Spleen (tissue), 7 donors: ENCODE measurements around the gene PDE4B.

Experiments
- CTCF ChIP-seq, 11 experiments: fragments of 200-600 bp in 7 of 11; fragments of 450-650 bp in 4 of 11; sonication (generic) in 4 of 11; IDR thresholded peaks in 8 of 11; conservative IDR thresholded peaks in 3 of 11; 1 replicate in 7 of 11; 2 replicates in 4 of 11; pipeline versions ENCODE4 v1.4.0 to v1.8.0; 2016 to 2021; ENCODE audit warnings: antibody characterized with exemption in 11 of 11, inconsistent platforms in 4 of 11, mild to moderate bottlenecking in 1 of 11
- POLR2A ChIP-seq, 3 donors: fragments of 450-650 bp; IDR thresholded peaks; one replicate each; pipeline ENCODE4 v1.5.1; 2017; ENCODE audit warnings: antibody characterized with exemption in 3 of 3, mild to moderate bottlenecking in 1 of 3
- POLR2AphosphoS5 ChIP-seq, 3 donors: sonication (generic); formaldehyde crosslinking; IDR thresholded peaks; one replicate each; pipeline ENCODE4 v1.5.1; 2017; ENCODE audit warnings: antibody characterized with exemption in 3 of 3
- donor health status: DM: no; HTN: no; CAD: no; lungs with moderate emphysema.
- donor health status: DM: no; HTN: no; CAD: no.
- donor health status: DM: no; HTN: no; CAD: no.

- TF ChIP-seq POLR2A (IDR thresholded peaks at IDR 0.05) (no peak), CTCF (IDR thresholded peaks at IDR 0.05 in 8 of 11, conservative IDR thresholded peaks at IDR 0.05 in 3 of 11) (no peak), POLR2AphosphoS5 (IDR thresholded peaks at IDR 0.05) (no peak)
Measured at GRCh38 chr1:66413136-66413837, 620.6 kb downstream of the PDE4B start.
